SK-N-SH (cell line): ENCODE data around the gene CNTNAP2.

ENCODE experiments used
- CTCF ChIP-seq: fragments of 200-600 bp; sonication (generic); IDR thresholded peaks from 2 replicates; pipeline ENCODE4 v1.6.1; 2017; ENCODE audit warnings: antibody characterized with exemption, mild to moderate bottlenecking, moderate library complexity
- MAX ChIP-seq: IDR thresholded peaks from 2 replicates; pipeline ENCODE4 v1.4.0; 2012; ENCODE audit warnings: low read depth
- POLR2AphosphoS5 ChIP-seq: IDR thresholded peaks from 2 replicates; pipeline ENCODE4 v1.6.1; 2012; ENCODE audit warnings: low read depth, low read length
- RAD21 ChIP-seq: IDR thresholded peaks from 2 replicates; pipeline ENCODE4 v1.6.1; 2012; ENCODE audit warnings: mild to moderate bottlenecking, low read length
- RCOR1 ChIP-seq: fragments of 150-350 bp; IDR thresholded peaks from 2 replicates; pipeline ENCODE4 v1.6.1; 2017; ENCODE audit warnings: antibody characterized with exemption, low read length
- RFX5 ChIP-seq: IDR thresholded peaks from 2 replicates; pipeline ENCODE4 v1.6.1; 2012; ENCODE audit warnings: mild to moderate bottlenecking, improper control_type of control experiment, low read length
- SMC3 ChIP-seq: IDR thresholded peaks from 2 replicates; pipeline ENCODE4 v1.6.1; 2012; ENCODE audit warnings: low read depth, low read length, improper control_type of control experiment

DNA sequence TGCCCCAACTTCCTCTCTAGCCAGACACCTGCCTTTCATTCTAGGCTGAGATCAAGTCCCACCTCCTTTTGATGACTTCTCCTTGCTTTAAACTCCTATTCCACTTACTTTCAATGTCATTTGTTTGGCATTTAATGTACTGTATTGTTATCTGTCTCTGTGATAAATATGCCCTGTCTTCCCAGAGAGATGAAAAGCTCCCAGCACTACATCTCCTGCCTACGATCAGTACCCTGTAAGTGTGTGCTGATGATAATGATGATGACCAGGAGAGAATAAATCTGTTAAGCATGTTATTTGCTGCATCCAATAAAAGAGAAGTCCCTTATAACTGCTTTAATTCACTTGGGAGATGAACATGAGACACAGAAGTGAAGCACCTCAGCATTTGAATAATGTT is 2106.6 kb downstream of the CNTNAP2 start:
- TF ChIP-seq MAX (no peak), RFX5 (no peak), CTCF (no peak), SMC3 (no peak), POLR2AphosphoS5 (no peak), RAD21 (no peak), RCOR1 (no peak)
